T1000 (cell line): ENCODE results near the gene LEAP2.
"Not testable (repeated sequence)": the region's sequence is repeated elsewhere in the genome, so short reads cannot be mapped to it uniquely, and the experiment has no call there.

ENCODE experiments used
- DNase-seq: peaks from one replicate; lab custom pipeline; 2025; ENCODE audit warnings: mixed read lengths; lab: John Stamatoyannopoulos, UW

LEAP2 gene

GRCh38 chr5:132840896-132841295 lies 32.6 kb upstream of the LEAP2 start:
- DNase-seq, result no peak

DNA sequence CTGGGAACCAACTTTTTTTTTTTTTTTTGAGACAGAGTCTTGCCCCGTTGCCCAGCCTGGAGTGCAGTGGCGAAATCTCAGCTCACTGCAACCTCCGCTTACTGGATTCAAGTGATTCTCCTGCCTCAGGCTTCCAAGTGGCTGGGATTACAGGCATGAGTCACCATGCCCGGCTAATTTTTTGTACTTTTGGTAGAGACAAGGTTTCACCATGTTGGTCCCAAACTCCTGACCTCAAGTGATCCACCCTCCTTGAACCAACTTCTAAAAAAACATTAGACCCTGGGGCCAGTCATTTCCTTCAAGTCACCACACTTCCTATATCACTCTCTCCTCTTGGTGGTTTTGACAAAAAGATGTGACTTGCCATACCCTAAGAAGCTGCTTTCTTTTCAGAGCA lies 32.2 kb upstream of the LEAP2 start:
- DNase-seq, result peak; percentile 10

DNA sequence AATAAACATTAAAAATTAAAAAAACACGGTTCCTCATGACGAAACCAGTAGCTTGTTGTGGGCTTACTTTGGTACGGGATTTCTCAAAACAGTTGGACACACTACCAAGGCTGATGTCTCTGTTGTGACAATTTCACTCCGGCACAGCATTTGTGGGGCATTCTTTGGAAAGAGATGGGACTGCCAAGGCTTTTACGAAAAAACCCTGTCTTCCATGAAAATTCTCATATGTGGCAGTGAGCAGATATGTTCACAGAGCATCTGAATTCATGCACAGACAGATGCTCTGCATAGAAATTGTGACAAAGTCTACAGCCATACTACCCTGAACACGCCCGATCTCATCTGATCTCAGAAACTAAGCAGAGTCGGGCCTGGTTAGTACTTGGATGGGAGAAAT lies 25.2 kb upstream of the LEAP2 start:
- no peak for DNase-seq

DNA sequence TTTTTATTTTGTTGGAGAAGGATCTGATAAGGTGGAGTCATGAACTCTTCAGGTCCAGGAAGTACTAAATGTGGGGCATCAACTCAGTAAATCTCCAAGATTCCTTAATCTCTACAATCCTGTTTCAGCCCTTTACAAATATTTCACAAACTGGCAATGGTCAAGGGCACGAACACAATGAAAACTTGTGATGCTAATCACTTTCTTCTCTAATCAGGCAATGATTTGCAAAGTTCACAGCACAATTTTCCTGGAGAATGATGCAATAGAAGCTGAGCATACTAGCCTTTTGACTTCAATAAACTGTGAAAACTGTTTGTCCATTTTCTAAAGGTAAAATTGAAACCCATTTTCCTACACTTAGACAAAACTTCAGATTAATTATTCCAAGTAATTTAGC lies 24.1 kb upstream of the LEAP2 start:
- DNase-seq, result no peak

DNA sequence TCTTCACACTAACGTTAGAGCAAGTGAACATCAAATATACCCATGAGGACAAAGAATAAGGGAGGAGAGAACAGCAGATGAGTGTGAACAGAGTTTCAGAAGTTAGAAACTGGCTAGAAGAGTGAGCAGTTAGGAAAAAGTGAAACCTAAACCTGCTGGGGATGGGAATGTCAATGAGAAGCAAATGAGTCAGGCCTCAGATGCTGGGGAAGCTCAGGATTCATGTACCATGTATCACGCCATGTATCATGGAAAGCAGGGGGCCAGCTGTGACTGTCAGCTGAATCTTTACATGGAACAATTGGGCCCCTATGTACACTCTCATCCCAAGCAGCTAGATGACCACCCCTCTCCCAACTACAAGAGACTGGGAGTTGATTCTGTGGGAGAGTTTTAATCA lies 23.4 kb upstream of the LEAP2 start:
- no peak for DNase-seq

- no peak for DNase-seq
Observed at GRCh38 chr5:132853323-132853722, 20.1 kb upstream of the LEAP2 start.

DNA sequence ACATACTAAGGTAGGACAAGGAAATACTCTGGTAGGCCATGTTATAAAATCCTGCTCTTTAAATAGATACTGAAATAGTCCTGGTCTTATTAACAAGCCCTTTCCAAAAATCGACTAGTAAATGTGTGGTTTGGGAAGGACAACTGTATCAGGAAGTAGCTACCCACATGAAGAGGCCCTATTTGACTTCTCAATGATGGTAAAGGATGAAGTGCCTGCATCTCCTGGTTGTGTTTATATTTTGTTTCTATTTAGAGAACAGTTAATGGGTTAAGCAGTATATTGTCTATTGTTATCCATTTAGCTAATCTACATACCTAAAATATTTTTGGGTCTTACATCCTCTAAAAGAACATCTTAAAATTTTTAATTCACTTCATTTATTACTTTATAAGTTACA lies 19.7 kb upstream of the LEAP2 start:
- DNase-seq, result no peak

DNA sequence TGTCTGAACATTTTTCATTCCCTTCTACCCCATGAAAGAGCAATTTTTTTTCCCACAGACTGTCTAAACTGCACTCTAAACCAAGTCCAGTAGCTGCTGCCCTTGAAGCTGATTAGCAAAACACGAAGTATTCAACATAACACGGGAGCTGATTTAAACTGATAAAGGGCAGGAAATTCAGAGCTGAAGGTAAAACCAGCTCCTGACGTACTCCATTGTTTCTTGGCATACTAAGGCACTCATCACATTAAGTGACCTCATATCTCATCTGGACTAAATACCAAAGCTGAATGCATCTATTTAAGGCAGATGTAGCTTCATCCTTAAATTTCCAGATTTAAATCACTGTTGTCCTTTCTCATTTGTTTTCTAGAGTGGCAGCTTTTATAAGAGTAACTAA lies 19.2 kb upstream of the LEAP2 start:
- DNase-seq, result no peak

DNA sequence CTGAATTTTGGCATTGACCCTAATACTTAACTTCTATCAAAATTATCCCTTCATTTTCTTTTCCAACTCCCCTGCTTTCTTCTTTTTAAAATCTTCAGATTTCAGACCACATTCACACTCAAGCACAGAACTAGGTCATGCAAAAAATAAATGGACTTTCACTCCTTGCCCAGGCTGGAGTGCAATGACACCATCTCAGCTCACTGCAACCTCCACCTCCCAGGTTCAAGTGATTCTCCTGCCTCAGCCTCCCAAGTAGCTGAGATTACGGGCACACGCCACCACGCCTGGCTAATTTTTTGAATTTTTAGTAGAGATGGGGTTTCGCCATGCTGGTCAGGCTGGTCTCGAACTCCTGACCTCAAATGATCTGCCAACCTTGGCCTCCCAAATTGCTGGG lies 18.5 kb upstream of the LEAP2 start:
- DNase-seq, result not testable (repeated sequence)

DNA sequence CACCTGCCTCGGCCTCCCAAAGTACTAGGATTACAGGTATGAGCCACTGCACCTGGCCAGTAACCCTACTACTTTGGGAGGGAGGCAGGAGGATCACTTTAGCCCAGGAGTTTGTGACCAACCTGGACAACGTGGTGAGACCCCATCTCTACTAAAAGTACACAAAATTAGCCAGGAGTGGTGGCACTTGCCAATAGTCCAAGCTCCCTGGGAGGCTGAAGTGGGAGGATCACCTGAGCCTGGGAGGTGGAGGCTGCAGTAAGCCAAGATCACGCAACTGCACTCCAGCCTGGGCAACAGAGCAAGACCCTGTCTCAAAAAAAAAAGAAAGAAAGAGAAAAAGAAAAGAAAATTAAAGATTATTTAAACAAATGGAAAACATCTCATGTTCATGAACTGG lies 17.5 kb upstream of the LEAP2 start:
- no peak for DNase-seq

GRCh38 chr5:132859889-132860437 lies 13.5 kb upstream of the LEAP2 start:
- DNase-seq, result no peak

DNA sequence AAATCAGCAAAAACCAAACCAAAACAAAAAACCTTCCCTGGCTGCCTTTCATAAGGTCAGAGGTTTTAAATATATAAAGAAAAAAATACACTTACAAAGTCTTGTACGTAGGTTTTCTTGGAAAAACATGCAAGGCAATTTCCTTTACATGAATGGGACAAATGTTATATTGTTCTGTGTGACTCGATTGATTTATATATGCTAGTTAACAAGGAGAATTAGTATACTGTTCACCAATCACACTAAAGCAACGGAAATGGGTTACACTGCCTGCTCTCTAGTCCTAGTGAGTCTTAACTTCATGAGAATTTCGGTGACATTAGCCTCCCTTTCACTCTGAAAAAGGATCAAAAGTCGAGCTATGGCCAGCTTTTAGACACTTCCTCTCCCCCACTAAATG lies 12.7 kb upstream of the LEAP2 start:
- no peak for DNase-seq

DNA sequence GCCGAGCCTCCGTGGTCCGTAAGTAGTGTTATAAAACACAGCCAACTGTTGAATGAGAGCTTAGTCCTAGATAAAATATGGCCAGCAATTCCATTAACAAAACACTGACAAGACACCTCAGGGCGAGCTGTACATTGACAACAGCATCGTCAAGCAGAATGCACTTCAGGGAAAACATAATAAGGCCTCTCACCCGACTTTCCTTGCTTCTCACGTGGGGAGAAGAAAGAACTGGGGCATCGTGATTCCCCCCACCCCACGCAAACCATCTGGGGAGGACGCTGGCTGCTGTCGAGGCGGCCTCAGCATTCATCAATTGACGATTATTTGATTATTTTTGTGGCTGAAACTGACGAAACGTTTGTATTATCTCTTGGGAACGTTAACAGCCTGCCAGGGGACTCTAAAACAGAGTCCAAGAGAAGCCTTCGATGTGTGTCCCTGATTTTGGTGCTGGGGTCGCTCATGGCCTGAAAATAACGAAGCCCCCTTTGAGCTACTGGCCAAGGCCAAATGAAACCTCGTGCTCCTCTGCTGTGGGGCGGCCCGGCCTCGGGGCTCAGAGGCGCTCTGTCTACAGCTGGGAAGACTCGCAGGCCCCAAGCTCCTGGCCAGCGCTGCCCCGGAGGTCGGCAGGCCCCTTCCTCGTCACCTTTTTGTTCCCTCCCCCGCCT lies 7.7 kb upstream of the LEAP2 start:
- no peak for DNase-seq

GRCh38 chr5:132866342-132867045 lies 7.0 kb upstream of the LEAP2 start, which contains the start of the genes GDF9 and UQCRQ:
Gene GDF9 (minus strand): TSS chr5:132866469. CDS start chr5:132864533, 1,936 bp downstream.
Gene UQCRQ (plus strand): TSS chr5:132866642. CDS start chr5:132866882, 240 bp downstream.
- DNase-seq, result peak; percentile 94

DNA sequence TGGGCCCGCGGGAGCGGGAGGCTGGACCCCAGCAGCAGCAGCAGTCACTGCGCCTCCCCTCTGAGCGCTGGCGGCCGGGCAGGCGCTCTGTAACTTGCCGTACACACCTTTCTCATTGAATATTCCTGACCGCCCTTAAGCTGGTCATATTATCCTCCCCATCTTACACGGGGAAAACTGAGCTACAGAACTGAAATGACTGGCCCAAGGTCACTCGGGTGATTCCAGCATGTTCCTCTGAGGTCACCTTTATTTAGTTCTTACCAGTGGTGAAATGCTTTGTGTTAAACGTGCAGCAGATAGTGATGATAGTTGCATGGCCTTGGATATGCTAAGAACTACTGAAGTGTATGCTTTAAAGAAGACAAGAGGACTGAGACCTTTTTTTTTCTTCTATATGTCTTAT lies 6.4 kb upstream of the LEAP2 start:
- no peak for DNase-seq

- DNase-seq, result no peak
Observed at GRCh38 chr5:132868754-132869153, 4.7 kb upstream of the LEAP2 start.

GRCh38 chr5:132870801-132871200 lies 2.7 kb upstream of the LEAP2 start:
- no peak for DNase-seq

DNA sequence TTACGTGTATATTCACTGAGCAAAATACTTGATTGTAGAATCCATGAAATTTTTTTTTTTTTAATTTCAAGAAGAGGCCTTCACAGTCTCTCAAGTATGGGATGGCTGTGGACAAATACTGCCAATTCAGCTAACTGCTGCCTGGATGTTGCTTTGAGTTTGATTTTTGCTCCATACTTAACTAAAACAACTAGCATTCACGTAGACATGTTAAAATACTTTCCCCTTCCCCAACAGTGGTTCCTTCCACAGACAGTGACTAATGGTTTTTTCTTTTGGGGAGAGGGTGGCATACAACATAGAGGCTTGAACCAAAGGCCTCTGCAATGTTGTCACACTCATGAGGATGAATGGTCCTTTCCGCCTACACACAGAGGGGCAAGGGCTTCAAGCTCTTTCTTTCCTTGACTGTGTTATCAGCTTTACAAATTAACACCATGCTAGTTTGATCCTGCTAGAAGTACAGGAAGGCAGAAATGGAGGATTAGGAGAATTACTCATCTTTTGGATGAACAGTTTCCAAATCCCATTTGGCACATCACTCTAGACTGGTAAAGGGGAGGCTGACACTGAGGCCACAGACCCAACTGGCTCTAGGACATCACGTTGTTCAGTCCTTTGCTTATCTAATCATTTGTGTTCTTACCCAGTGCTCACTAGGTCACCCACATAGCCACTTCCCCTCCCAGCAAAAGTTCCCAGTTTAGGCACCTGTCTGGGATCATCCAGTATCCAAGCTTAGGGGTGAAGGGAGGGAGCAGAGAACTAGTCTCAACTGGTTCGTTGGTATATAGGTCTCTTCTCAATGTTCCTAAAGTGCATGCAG lies 1.8 kb upstream of the LEAP2 start:
- no peak for DNase-seq

DNA sequence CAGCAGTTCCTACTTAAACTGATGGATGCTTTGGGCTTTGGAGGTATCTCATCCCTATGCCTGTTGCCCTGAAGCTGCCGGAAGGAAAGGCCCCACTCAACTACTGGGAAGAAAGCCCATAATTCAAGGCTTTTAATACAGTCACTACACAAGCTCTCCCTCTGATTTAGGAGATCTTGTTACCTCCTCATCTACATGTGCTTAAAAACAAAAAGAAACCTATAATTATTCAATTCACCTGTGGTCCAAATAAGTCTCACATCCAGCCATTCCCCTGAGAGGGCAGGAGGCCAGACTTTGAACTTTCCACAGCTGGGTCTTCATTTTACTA lies 715 bp upstream of the LEAP2 start:
- no peak for DNase-seq

GRCh38 chr5:132873930-132874271 lies 433 bp downstream of the LEAP2 start:
- no peak for DNase-seq

DNA sequence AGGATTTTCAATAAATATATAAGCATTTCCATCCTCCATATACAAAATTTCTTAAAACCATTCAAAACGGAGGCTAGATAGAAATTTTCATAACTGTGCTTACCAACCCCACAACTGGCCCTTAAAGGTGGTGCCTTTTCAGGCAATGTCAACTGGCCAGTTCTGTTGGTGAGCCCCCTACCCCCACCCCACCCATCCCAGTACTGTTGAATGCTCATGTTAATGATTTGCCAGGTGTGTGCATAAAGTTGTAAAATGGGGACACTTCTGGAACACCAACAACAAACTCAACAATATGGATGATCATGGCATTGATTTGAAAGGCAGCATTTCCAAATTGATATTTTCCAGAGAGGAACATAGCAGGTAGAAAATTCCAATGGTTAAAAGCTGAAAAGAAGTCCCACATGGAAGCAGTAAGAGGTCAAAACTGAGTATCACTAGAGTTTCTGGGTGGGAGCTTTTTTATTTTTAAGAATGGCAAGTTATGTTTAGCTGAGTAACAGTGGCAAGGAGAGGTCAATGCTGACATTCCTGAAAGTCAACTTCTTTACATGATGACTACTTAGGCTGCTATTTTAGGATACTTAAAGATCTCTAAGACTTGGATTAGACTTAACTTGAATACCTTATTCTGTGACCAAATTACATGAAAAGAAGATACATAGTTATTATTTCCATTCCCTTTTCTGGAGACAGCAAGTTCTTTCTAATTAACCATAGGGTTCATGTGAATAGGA lies 2.7 kb downstream of the LEAP2 start:
- no peak for DNase-seq

DNA sequence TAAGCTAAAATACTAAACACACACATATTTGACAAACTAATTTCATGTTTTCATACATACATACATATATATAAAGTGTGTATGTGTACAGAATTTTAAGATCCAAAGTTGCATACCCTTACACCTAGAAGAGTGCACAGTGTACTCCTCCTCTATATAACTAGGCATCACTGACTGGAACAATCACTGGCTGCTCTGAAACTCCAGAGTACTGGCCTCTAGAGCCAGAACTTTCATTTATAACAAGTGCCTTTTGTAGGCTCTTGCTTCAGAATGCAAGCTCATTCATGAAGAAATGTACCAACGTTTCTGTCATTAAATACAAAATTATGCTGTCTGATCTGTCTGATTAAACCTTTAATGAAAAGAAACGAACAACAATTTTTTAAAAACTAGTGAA lies 4.0 kb downstream of the LEAP2 start:
- DNase-seq, result no peak
